ENCODE data around the gene FGF1.

The FGF1 gene

GRCh38 chr5:142544071-142544753, 141.7 kb downstream of the FGF1 start:
- Histone ChIP-seq H3K9me2 (replicated peaks; ENCODE audit: low read depth, low read length) (no peaks in the 10 kb centered on the region), H3K9ac (ENCODE audit: low read depth, low read length, poor library complexity, severe bottlenecking) (no peak overlapping the region), H3K4me1 (ENCODE audit: insufficient read depth, low read length, poor library complexity, severe bottlenecking) (no peaks in the 10 kb centered on the region), H3K27me3 (ENCODE audit: insufficient read depth, low read length, poor library complexity, severe bottlenecking) (no peaks in the 10 kb centered on the region), H3K9me3 (ENCODE audit: insufficient read depth, low read depth, low read length) (no peaks in the 10 kb centered on the region), H4K20me1 (ENCODE audit: insufficient read depth, low read length, poor library complexity, severe bottlenecking) (no peaks in the 10 kb centered on the region), H3K4me3 (ENCODE audit: low read length, poor library complexity, severe bottlenecking) (no peak overlapping the region), H2AFZ (ENCODE audit: low read length) (no peak overlapping the region), H3K4me2 (ENCODE audit: low read depth, low read length, poor library complexity, severe bottlenecking) (no peak overlapping the region), H3K36me3 (ENCODE audit: insufficient read depth, low read length) (no peaks in the 10 kb centered on the region), H3K79me2 (ENCODE audit: insufficient read depth, low read length) (no peaks in the 10 kb centered on the region), H3F3A (ENCODE audit: low read depth) (no peaks in the 10 kb centered on the region)
- TF ChIP-seq EZH2phosphoT487 (IDR thresholded peaks at IDR 0.05; ENCODE audit: borderline replicate concordance) (no peak), CTCF (conservative IDR thresholded peaks at IDR 0.05; ENCODE audit: low read length) (no peak)

GRCh38 chr5:142542906-142543305, 143.0 kb downstream of the FGF1 start:
- Histone ChIP-seq H3K4me2 (ENCODE audit: low read depth, low read length, poor library complexity, severe bottlenecking) (no peak overlapping the region), H3K9me2 (replicated peaks; ENCODE audit: low read depth, low read length) (no peaks in the 10 kb centered on the region), H3K27me3 (ENCODE audit: insufficient read depth, low read length, poor library complexity, severe bottlenecking) (no peaks in the 10 kb centered on the region), H3K4me3 (ENCODE audit: low read length, poor library complexity, severe bottlenecking) (no peak overlapping the region), H4K20me1 (ENCODE audit: insufficient read depth, low read length, poor library complexity, severe bottlenecking) (no peaks in the 10 kb centered on the region), H3K79me2 (ENCODE audit: insufficient read depth, low read length) (no peaks in the 10 kb centered on the region), H3K4me1 (ENCODE audit: insufficient read depth, low read length, poor library complexity, severe bottlenecking) (no peaks in the 10 kb centered on the region), H3F3A (ENCODE audit: low read depth) (no peaks in the 10 kb centered on the region), H2AFZ (ENCODE audit: low read length) (no peak overlapping the region), H3K9ac (ENCODE audit: low read depth, low read length, poor library complexity, severe bottlenecking) (no peak overlapping the region), H3K36me3 (ENCODE audit: insufficient read depth, low read length) (no peaks in the 10 kb centered on the region), H3K9me3 (ENCODE audit: insufficient read depth, low read depth, low read length) (no peaks in the 10 kb centered on the region)
- no peak for TF ChIP-seq EZH2phosphoT487 (IDR thresholded peaks at IDR 0.05; ENCODE audit: borderline replicate concordance)

Data from Loucy (cell line).